Measurements from ENCODE around the gene TMEM179.

Gene TMEM179

GRCh38 chr14:104624939-104625338 is 20.4 kb upstream of the TMEM179 start:
- H3K27ac ChIP-seq: no peak overlapping the region
- H3K9me3 ChIP-seq (ENCODE audit: severe bottlenecking): peaks cover 15% of the 10 kb centered on the region
- DNase-seq: no peak
- no peaks in the 10 kb centered on the region for H3K36me3 ChIP-seq
- TF ChIP-seq CTCF (IDR thresholded peaks at IDR 0.05; ENCODE audit: low read depth, low read length): no peak
- no peak overlapping the region for H3K4me3 ChIP-seq (ENCODE audit: low read depth, low read length)
- H3K27me3 ChIP-seq (ENCODE audit: insufficient read depth, low read depth, severe bottlenecking): no peaks in the 10 kb centered on the region

- no peak for TF ChIP-seq CTCF (IDR thresholded peaks at IDR 0.05; ENCODE audit: low read depth, low read length)
- DNase-seq: no peak
- Histone ChIP-seq H3K27ac (no peak overlapping the region), H3K9me3 (ENCODE audit: severe bottlenecking) (no peaks in the 10 kb centered on the region), H3K36me3 (no peaks in the 10 kb centered on the region), H3K4me3 (ENCODE audit: low read depth, low read length) (no peak overlapping the region), H3K27me3 (ENCODE audit: insufficient read depth, low read depth, severe bottlenecking) (no peaks in the 10 kb centered on the region)
Measured at GRCh38 chr14:104614126-104614812, 9.7 kb upstream of the TMEM179 start.

GRCh38 chr14:104611881-104612280 is 7.3 kb upstream of the TMEM179 start:
- no peak overlapping the region for H3K27ac ChIP-seq
- TF ChIP-seq CTCF (IDR thresholded peaks at IDR 0.05; ENCODE audit: low read depth, low read length): no peak
- DNase-seq: no peak
- no peaks in the 10 kb centered on the region for H3K27me3 ChIP-seq (ENCODE audit: insufficient read depth, low read depth, severe bottlenecking)
- no peak overlapping the region for H3K4me3 ChIP-seq (ENCODE audit: low read depth, low read length)
- H3K9me3 ChIP-seq (ENCODE audit: severe bottlenecking): no peaks in the 10 kb centered on the region
- H3K36me3 ChIP-seq: no peaks in the 10 kb centered on the region

DNA sequence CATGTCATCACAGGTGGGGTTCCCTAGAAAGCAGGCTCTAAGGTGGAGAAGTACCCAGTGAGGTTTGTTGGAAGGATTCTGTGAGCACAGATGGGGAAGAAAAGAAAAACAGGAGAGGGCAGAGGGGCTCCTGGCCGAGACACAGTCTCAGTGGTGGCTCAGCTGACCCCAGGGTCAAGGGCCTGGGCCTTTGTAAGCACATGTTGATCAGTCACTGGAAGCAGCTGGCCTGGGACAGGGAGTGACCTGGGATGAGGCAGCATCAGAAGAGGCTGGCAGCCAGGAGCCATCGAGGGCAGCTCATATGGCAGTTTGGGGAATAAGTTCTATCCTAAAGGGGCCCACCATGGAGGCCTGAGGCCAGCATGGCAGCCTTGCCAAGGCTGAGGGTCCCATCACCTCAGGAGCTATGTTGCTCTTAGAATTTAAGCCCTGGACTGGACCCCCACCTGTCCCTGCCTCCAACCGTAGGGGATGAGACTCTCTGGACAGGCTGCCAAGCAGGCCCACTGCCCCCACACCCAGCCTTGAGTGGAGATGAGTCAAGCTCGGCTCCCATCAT is 6.3 kb upstream of the TMEM179 start:
- H3K27me3 ChIP-seq (ENCODE audit: insufficient read depth, low read depth, severe bottlenecking): no peaks in the 10 kb centered on the region
- no peak for DNase-seq
- no peaks in the 10 kb centered on the region for H3K9me3 ChIP-seq (ENCODE audit: severe bottlenecking)
- TF ChIP-seq CTCF (IDR thresholded peaks at IDR 0.05; ENCODE audit: low read depth, low read length): no peak
- H3K36me3 ChIP-seq: no peaks in the 10 kb centered on the region
- no peak overlapping the region for H3K27ac ChIP-seq
- no peak overlapping the region for H3K4me3 ChIP-seq (ENCODE audit: low read depth, low read length)

DNA sequence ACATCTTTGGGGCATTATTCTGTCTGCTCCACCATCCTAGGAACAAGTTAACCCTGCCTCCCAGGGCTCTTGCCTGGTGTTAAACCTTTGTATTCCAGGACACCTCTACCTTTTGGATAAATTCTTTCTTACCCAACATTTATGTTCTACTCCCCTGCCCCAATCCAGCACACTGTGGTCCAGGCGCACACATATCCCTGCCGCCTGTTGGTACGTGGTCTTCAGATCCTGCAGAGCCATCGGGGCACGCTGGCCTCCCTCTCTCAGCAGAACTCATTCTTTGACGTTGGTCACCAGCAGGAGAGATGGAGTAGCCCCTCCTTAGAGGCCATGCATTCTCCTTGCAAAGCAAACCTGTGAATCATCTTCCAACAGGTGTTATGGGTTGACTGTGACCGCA is 5.1 kb upstream of the TMEM179 start:
- DNase-seq: no peak
- Histone ChIP-seq H3K4me3 (ENCODE audit: low read depth, low read length) (no peak overlapping the region), H3K27me3 (ENCODE audit: insufficient read depth, low read depth, severe bottlenecking) (no peaks in the 10 kb centered on the region), H3K9me3 (ENCODE audit: severe bottlenecking) (no peaks in the 10 kb centered on the region), H3K36me3 (no peaks in the 10 kb centered on the region), H3K27ac (no peak overlapping the region)
- TF ChIP-seq CTCF (IDR thresholded peaks at IDR 0.05; ENCODE audit: low read depth, low read length): no peak

All from WERI-Rb-1 (cell line).